Activated naive CD8-positive, alpha-beta T cell treated with anti-CD3 and anti-CD28 coated beads, Interleukin-2, amount 50 U/mL, for 24 hours (primary cell): ENCODE results near the gene GYG1.
"Not testable (repeated sequence)": the region's sequence is repeated elsewhere in the genome, so short reads cannot be mapped to it uniquely, and the experiment has no call there.

Experiments
- ATAC-seq: fragments of 150-1000 bp; cut with Tn5 transposase; one replicate; pipeline ENCODE4 v1.10.0; 2021
- DNase-seq: peaks from one replicate; pipeline ENCODE4 v3.0.0; 2021
- H3K27ac Mint-ChIP-seq: one replicate; pipeline ENCODE4 v1.8.0; 2021; ENCODE audit warnings: mild to moderate bottlenecking, mixed read lengths
- H3K27me3 Mint-ChIP-seq: one replicate; pipeline ENCODE4 v1.8.0; 2021; ENCODE audit warnings: mixed read lengths
- H3K36me3 Mint-ChIP-seq: one replicate; pipeline ENCODE4 v1.8.0; 2021; ENCODE audit warnings: low read depth, mixed read lengths
- H3K4me1 Mint-ChIP-seq: one replicate; pipeline ENCODE4 v1.8.0; 2021; ENCODE audit warnings: mixed read lengths
- H3K4me3 Mint-ChIP-seq: one replicate; pipeline ENCODE4 v1.8.0; 2021; ENCODE audit warnings: mild to moderate bottlenecking, moderate library complexity, mixed read lengths
- H3K9me3 Mint-ChIP-seq: one replicate; pipeline ENCODE4 v1.8.0; 2021; ENCODE audit warnings: mixed read lengths

Gene GYG1

DNA sequence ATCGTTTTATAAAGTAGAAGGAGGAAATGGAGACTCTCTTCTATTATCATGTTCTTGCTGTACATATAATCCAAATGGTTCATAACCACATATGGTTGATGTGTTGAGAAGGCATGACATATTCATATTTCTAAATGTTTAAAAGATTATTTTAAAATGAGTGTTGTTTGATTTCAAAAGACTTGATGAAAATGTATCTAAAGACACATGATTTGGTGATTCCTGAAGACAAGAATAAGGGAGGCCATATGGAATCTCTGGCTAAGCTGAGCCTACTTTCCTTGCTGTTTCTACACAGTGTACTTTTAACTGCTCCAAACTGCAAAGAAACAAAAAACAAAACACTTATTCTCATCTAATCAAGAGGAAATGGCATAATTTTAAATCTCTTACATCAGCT is 23.0 kb upstream of the GYG1 start:
- Mint-ChIP-seq H3K4me1 (no peaks in the 10 kb centered on the region), H3K4me3 (no peak overlapping the region), H3K27ac (no peak overlapping the region), H3K36me3 (no peaks in the 10 kb centered on the region), H3K9me3 (no peaks in the 10 kb centered on the region), H3K27me3 (no peaks in the 10 kb centered on the region)
- DNase-seq (no peak), ATAC-seq (no peak)

DNA sequence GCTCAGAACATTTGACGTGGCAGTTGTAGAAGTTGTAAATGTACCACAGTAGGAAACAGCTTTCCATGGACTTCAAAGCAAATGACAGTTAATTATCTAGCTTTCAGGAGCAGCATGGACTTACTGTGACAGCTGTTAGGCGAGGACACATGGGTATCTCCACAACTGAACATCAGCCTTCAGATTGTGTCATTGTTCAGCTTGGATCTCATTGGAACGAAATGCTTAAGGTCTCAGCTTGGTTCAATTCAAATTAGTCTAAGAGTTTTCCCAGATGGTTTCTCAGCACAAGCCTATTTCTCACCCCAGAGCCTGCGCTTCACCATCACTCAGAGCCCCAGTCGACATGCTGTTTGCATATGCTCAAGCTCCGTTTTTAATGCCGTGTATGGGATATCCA is 21.1 kb upstream of the GYG1 start:
- Mint-ChIP-seq H3K36me3 (no peaks in the 10 kb centered on the region), H3K27me3 (no peaks in the 10 kb centered on the region), H3K9me3 (no peaks in the 10 kb centered on the region), H3K4me3 (no peak overlapping the region), H3K27ac (no peak overlapping the region), H3K4me1 (no peaks in the 10 kb centered on the region)
- ATAC-seq (no peak), DNase-seq (no peak)

DNA sequence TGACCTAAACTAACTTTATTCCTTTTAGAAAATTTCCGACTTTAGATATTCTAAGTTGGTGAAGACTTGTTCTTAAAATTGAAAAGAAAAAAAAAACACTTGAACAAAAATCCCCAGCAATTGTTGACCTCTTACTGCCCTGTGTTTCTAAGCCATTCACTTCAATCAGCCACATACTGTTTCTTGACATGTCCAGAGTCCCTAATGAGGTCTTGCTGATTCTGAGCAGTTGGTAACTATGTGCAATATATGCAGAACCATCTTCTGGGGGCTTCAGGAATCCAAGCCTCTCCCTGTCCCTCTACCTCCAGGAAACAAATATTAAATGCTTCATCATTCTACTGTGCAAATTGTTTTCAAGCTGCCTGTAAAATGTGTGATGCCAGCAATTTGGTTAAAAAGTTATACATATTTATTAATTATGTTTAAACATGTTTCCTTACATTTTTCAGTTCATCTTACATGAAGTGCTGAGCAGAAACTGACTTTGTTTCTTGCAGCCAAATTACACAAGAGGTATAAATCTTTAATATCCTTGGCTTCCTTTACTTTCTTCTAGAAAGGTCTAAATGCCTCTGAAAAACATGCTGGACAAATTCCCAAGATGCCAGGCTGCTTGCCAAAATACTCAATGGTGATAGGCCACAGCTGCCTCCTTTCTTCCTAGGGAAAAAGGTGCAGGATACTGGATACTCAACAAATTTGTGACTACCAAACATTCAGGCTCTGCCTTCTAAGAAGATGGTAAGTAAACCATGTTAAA is 19.8 kb upstream of the GYG1 start:
- ATAC-seq: no peak
- H3K4me3 Mint-ChIP-seq: no peak overlapping the region
- H3K9me3 Mint-ChIP-seq: no peaks in the 10 kb centered on the region
- DNase-seq: no peak
- no peak overlapping the region for H3K27ac Mint-ChIP-seq
- no peaks in the 10 kb centered on the region for H3K27me3 Mint-ChIP-seq
- no peaks in the 10 kb centered on the region for H3K4me1 Mint-ChIP-seq
- no peaks in the 10 kb centered on the region for H3K36me3 Mint-ChIP-seq

DNA sequence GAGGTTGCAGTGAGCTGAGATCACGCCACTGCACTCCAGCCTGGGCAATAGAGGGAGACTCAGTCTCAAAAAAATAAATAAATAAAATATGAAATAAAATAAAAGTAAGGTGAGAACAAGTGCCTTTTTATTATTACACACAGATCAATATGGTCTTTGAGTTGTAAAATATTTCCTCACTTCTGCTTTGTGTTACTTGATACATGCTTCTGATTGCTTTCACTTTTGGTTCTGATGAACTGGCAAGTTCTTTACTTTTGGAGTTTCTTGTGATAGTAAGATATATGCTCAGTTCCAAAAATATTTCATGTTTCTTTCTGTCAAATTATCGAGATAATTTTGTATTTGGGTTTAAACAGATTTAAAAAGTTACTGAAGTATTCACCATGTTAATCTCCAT is 16.6 kb upstream of the GYG1 start:
- H3K27me3 Mint-ChIP-seq: peaks cover 3% of the 10 kb centered on the region

DNA sequence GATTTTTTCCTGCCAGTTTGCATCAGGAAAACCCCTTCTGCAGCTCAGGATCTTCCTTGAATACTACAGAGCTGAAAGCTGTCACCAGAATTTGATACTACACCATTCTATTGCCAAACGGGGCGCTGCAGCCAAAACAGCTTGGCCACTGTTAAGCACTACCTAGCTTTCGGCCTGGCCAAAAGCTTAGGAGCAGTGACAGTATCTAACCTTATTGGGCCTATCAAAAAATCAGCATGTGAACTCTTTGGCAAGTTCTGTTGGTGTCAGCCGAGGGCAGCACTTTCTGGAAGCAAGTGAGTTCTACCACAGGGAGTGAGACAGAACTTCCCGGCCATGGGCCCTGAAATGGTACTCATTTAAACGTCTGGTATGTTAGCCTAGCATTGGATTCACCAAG is 16.1 kb upstream of the GYG1 start:
- peaks cover 3% of the 10 kb centered on the region for H3K27me3 Mint-ChIP-seq
- no peak overlapping the region for H3K27ac Mint-ChIP-seq
- H3K4me1 Mint-ChIP-seq: no peaks in the 10 kb centered on the region
- DNase-seq (no peak), ATAC-seq (no peak)
- H3K4me3 Mint-ChIP-seq: no peak overlapping the region
- H3K9me3 Mint-ChIP-seq: no peaks in the 10 kb centered on the region
- no peaks in the 10 kb centered on the region for H3K36me3 Mint-ChIP-seq

More for the DNA sequence above, 16.6 kb upstream of the GYG1 start:
- Mint-ChIP-seq H3K4me3 (no peak overlapping the region), H3K27ac (no peak overlapping the region), H3K4me1 (no peaks in the 10 kb centered on the region), H3K9me3 (no peaks in the 10 kb centered on the region), H3K36me3 (no peaks in the 10 kb centered on the region)
- DNase-seq (no peak), ATAC-seq (no peak)

DNA sequence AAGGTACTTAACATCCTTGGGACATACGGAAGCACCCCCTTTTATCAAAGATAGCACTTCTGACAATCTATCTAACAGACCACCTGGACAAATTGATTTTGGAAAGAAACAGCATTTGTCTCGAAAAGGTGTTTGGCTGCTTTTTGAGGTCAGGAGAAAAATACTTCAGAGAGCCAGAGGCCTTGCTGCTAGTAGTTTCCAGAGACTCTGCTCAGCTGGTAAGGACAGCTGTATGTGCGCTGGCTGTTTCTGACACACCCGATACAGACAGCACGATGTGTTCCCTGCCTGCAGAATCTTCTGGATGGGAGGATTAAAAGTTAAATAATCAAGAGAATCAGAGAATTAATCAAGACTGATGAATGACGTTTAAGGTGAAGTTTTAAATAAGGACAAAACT is 15.6 kb upstream of the GYG1 start:
- Mint-ChIP-seq H3K27me3 (peaks cover 3% of the 10 kb centered on the region), H3K4me1 (no peaks in the 10 kb centered on the region), H3K27ac (no peak overlapping the region), H3K4me3 (no peak overlapping the region), H3K9me3 (no peaks in the 10 kb centered on the region), H3K36me3 (no peaks in the 10 kb centered on the region)
- ATAC-seq (no peak), DNase-seq (no peak)

DNA sequence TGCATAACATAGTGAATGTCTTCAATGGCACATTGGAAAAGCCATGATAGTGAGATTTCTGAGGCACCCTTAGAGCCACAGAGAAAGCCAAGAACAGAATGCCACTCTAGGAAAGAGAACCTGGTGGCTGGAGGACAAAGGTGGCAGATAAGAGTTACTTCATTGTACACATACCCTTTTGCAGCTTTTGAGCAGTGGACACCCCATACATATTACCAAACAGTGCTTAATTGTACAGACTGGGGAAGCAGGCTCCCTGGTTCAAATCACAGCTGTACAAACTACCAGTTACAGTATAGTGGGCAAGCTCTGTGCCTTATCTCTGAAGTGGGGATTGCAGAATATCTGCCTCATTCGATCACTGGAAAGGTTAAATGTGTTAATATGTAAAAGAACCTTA is 10.1 kb upstream of the GYG1 start:
- Mint-ChIP-seq H3K27ac (no peak overlapping the region), H3K27me3 (peaks cover 3% of the 10 kb centered on the region), H3K36me3 (no peaks in the 10 kb centered on the region), H3K4me3 (no peak overlapping the region), H3K4me1 (no peaks in the 10 kb centered on the region), H3K9me3 (no peaks in the 10 kb centered on the region)
- ATAC-seq (no peak), DNase-seq (no peak)

DNA sequence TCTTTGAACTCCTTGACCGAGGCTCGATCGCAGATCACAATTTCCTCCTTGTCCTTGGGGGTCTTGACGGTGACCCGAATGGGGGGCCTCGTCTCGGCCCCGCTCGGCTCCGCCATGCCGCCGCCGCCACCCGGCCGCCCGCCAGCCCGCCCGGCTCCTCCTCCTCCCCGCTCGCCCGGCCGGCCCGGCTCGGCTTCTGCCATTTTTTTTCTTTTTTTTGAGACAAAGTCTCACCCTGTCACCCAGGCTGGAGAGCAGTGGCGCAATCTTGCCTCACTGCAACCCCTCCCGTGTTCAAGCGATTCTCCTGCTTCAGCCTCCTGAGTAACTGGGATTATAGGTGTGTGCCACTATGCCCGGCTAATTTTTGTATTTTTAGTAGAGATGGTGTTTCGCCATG is 3.8 kb upstream of the GYG1 start:
- not testable (repeated sequence) for H3K27me3 Mint-ChIP-seq, H3K36me3 Mint-ChIP-seq, H3K27ac Mint-ChIP-seq, H3K4me3 Mint-ChIP-seq, ATAC-seq, DNase-seq, H3K9me3 Mint-ChIP-seq
- H3K4me1 Mint-ChIP-seq: peaks cover 15% of the 10 kb centered on the region

DNA sequence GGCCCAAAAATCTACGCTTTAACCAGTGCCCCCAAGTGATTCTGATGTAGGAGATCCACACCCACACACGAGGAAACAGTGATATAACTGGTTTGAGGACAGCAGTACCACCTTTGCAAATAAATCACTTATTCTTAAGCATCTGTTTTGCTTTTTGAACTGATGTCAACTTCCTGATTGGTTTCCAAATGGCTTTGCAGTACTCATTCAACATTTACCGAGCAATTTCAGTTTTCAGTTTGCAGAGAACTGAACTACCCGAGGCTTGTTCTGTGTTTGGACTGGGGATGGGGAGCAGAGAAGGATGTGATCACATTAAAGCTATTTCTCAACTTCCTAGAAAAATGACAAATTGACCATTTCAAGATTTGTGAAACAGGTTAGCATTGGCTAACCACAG is 1.1 kb upstream of the GYG1 start:
- no peak for DNase-seq
- no peak for ATAC-seq
- peak overlapping the region; percentile 82 for H3K4me3 Mint-ChIP-seq
- H3K4me1 Mint-ChIP-seq: peaks cover 24% of the 10 kb centered on the region
- no peaks in the 10 kb centered on the region for H3K27me3 Mint-ChIP-seq
- no peaks in the 10 kb centered on the region for H3K9me3 Mint-ChIP-seq
- H3K36me3 Mint-ChIP-seq: peaks cover 2% of the 10 kb centered on the region
- peak overlapping the region; percentile 79 for H3K27ac Mint-ChIP-seq

DNA sequence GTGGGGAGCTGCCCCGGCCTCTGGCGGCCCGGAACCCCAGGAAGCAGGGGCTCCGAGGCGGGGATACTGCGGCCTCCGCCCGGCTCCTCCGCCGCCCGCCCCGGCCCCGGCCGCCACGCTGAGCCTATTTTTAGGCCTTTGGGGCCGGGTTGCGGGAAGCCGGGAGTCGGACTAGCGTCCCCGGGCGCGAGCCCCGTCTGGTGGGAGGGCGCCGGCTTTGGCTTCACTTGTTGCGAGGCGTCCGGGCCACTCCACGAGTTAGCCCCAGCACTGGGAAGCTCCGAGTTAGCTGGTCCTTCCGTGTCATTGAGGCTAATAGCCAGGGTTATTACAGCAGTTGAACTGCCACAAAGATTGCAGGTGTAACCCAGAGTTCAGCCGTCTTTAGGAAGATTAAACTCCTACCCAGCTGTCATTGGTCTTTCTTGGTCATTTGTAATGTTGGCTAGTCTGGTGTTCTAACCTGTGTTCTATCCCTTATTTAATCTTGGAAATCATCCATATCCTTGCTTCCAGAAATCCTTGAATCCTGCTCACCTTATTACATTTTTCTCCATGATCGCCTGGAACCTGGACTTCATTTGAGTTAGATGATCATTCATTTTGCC is 791 bp downstream of the GYG1 start:
- H3K27me3 Mint-ChIP-seq: no peaks in the 10 kb centered on the region
- H3K36me3 Mint-ChIP-seq: peaks cover 14% of the 10 kb centered on the region
- DNase-seq: peak; percentile 47
- ATAC-seq: peak; percentile 13
- H3K27ac Mint-ChIP-seq: peak overlapping the region; percentile 75
- no peaks in the 10 kb centered on the region for H3K9me3 Mint-ChIP-seq
- peaks cover 24% of the 10 kb centered on the region for H3K4me1 Mint-ChIP-seq
- H3K4me3 Mint-ChIP-seq: peak overlapping the region; percentile 82

DNA sequence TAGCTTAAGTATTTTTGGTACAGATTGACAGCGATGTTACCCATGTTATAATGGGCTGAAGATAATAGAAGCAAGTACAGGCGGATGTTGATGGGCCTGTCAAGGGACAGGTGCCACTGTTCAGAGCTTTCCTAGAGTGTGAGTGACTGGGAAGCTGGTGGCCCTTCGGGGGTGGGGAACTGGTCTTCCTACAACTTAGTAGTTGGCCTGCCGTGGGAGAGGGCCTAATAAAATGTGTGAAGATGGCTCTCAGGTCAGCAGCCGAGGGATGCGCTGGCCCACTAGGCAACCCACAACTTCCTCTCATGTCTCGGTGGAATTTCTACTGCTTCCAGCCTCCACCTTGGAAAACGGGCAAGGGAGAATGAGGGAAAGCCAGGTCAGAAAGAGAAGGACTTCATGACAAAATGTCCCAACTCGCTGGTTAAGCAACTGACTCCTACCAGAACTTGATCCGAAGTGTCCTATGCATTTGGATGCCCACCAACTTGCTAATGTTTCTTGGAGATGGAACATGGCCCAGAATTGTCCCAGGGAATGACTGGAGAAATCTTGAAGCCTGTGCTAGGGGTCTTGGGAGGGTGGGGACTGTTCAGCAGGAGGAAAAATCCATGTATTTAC is 1.4 kb downstream of the GYG1 start:
- H3K27me3 Mint-ChIP-seq: no peaks in the 10 kb centered on the region

DNA sequence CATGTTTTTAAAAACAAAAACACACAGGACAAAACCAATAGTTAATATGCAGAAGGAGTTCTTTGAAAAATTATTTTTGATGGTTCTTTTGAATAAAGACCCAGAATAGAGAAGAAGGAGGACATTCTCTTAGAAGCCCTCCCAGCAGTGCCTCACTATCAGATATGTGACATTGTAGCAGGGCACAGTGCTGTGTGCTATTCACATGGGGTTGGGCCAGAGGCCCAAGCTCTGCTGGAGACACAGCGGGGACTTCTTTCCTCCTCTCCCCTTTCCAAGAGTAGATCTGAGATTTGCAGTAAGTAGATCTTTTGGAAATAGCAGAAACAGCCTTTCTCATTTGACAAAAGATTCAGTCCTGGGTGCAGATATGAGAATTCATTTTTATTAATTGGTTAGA is 6.3 kb downstream of the GYG1 start:
- Mint-ChIP-seq H3K27me3 (no peaks in the 10 kb centered on the region), H3K36me3 (peaks cover 31% of the 10 kb centered on the region), H3K9me3 (no peaks in the 10 kb centered on the region), H3K4me1 (peaks cover 27% of the 10 kb centered on the region), H3K27ac (no peak overlapping the region), H3K4me3 (no peak overlapping the region)
- ATAC-seq: no peak
- no peak for DNase-seq

More for the DNA sequence above, 1.4 kb downstream of the GYG1 start:
- H3K4me1 Mint-ChIP-seq: peaks cover 24% of the 10 kb centered on the region
- no peak for ATAC-seq
- peak overlapping the region; percentile 82 for H3K4me3 Mint-ChIP-seq
- peaks cover 14% of the 10 kb centered on the region for H3K36me3 Mint-ChIP-seq
- H3K9me3 Mint-ChIP-seq: no peaks in the 10 kb centered on the region
- DNase-seq: no peak
- peak overlapping the region; percentile 75 for H3K27ac Mint-ChIP-seq

DNA sequence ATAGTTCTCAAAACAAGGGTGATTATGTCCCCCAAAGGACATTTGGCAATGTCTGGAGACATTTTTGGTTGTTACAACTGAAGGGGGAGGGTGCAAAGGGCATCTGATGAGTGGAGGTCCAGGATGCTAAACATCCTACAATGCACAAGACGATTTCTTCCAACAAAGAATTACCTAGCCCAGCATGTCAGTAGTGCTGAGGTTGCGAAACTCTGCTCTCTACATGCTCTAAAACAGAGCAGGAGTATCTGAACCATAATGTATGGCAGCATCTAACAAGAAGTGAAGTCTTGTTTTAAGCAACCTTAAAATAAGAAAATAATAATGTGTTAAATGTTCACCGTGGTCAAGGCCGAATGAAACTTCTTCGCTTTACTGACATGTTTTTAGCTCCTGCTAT is 7.0 kb downstream of the GYG1 start:
- Mint-ChIP-seq H3K4me1 (peaks cover 22% of the 10 kb centered on the region), H3K27ac (no peak overlapping the region), H3K36me3 (peaks cover 31% of the 10 kb centered on the region), H3K27me3 (no peaks in the 10 kb centered on the region), H3K4me3 (no peak overlapping the region), H3K9me3 (no peaks in the 10 kb centered on the region)
- ATAC-seq (no peak), DNase-seq (no peak)

DNA sequence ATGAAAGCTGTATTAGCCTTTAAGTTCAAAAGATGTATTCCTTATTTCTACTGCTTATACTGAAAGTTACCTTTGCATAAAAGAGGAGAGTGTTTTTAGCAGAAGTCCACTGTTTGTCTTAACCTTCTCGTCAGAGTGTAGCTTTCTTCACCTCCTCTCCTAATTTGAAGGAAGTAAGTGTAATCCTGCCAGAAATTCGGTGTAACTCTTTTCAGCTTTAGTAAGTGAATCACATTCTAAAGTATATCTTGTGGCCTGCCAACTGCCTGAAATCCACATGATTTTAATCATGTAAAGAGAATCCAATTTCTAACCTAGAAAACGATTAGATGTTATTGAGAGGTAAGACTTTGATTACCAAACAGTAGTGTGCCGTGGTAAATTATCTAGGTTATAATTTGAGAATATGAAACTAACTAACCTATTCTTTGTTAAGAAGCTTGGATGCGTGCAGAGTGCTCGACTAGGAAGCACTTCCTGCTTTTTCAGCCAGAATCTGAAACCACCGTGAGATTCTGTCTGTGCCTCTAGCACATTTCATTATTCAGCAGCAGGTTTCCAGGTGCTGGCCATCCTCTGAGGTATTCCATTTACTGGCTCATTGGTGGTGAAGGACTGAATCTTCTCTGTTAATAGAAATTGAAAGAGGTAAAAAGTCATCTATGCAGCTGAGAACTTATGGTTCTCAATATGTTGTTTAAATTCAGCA is 7.5 kb downstream of the GYG1 start:
- peaks cover 21% of the 10 kb centered on the region for H3K4me1 Mint-ChIP-seq
- H3K4me3 Mint-ChIP-seq: no peak overlapping the region
- DNase-seq (no peak), ATAC-seq (no peak)
- H3K27ac Mint-ChIP-seq: peak overlapping the region; percentile 55
- H3K27me3 Mint-ChIP-seq: no peaks in the 10 kb centered on the region
- peaks cover 31% of the 10 kb centered on the region for H3K36me3 Mint-ChIP-seq
- no peaks in the 10 kb centered on the region for H3K9me3 Mint-ChIP-seq

DNA sequence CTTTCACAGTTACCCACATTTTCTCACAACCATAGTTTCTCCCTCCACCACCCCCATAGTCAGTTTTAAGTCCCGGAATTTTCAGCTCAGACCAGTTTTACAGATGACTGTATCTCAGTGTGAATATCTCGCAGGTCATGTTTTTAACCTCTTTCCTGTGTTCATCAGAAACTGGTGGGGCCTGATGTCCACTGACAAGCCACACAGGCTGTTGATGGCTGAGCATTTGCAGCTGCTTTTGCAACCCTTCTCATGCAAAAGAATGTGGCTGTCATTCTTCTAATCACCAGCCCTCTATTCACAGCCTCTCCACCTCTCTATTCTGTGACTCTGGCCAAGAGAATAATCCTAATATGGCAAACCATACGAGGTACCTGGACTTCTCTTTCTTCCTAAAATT is 8.5 kb downstream of the GYG1 start:
- peak overlapping the region; percentile 18 for H3K27ac Mint-ChIP-seq
- no peak for ATAC-seq
- no peak for DNase-seq
- no peaks in the 10 kb centered on the region for H3K27me3 Mint-ChIP-seq
- no peaks in the 10 kb centered on the region for H3K9me3 Mint-ChIP-seq
- peaks cover 24% of the 10 kb centered on the region for H3K4me1 Mint-ChIP-seq
- H3K4me3 Mint-ChIP-seq: no peak overlapping the region
- peaks cover 30% of the 10 kb centered on the region for H3K36me3 Mint-ChIP-seq
